ENCODE data around the gene UBE2J2. TPM values are rescaled to one million over a fixed set of nuclear protein-coding genes. Genes with fewer than 3 reads are reported as not detected.

UBE2J2 gene
- total RNA-seq, 1 donor, result 51.4 TPM

DNA sequence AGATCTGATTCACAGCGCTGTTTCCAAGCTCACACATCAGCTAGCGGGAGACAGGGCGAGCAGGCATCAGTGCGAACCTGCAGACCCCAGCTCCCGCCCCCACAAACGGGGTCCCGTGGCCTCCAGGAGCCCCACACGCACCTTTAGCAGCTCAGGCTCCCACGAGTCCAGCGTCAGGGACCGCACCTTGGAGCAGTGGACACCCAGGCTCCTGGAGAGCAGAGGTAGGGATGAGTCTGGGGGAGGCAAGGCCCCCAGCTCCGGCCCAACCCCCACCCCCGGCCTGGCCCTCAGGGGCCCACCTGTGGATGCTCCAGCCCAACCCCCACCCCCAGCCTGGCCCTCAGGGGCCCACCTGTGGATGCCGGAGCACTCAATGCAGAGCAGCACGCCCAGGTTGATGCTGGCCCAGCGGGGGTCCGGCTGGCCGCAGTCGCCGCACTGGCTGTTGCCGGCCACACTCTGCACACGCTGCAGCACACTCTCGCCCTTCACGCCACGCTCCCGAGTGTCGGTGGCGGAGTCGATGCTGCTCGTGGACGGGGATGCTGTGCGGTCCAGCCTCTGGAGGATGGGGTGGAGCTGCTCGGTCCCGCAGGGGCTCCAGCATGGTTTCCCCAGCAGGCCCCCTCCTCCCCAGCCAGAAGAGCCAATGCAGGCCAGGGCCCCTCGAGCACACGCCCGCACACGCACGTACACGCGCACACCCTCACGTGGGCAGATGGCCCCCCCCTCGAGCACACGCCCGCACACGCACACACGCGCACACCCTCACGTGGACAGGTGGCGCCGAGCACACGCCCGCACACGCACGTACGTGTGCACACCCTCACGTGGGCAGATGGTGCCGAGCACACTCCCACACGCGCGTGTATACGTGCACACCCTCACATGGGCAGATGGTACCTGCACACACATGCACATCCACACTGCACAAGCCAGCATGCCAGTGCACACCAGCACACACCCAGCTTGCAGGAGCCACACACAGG is 22.7 kb upstream of the UBE2J2 start:
- no peak for DNase-seq (ENCODE audit: low read depth in 2 of 3, low spot score in 2 of 3)

DNA sequence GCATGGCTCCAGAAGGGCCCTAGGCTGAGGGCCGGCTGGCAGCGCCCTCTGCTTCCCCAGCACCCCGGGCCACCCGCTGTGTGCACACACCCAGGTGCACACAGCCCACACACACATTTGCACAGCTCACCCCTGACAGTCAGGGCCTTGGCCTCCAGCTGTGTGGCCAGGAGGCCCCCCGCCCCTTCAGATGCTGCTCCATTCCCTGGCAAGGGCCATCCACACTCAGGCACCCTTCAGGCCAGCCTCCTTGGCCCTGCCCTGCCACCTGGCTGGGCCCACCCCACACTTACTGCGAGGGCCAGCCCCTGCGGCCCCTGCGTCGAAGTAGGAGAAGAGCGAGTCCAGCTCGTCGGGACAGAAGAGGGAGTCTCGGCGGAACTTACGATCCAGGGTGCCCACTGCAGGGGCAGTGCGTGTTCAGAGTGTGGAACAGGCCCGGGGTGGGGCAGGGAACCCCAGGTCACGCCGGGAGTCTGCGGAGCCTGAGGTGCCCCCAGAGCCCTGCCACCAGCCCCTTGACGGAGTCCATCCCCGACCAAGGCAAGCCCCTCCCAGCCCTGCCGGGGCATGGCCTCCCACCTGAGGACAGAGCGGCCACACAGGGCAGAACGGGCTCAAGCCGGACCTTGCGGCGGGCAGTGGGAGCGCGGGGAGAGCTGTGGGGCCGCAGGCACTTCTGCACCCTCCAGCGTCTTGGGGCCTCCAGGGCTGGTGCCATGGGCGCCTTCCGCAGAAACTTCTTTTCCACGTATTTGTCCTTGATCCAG is 21.7 kb upstream of the UBE2J2 start:
- DNase-seq (ENCODE audit: low read depth in 2 of 3, low spot score in 2 of 3), result no peak

DNA sequence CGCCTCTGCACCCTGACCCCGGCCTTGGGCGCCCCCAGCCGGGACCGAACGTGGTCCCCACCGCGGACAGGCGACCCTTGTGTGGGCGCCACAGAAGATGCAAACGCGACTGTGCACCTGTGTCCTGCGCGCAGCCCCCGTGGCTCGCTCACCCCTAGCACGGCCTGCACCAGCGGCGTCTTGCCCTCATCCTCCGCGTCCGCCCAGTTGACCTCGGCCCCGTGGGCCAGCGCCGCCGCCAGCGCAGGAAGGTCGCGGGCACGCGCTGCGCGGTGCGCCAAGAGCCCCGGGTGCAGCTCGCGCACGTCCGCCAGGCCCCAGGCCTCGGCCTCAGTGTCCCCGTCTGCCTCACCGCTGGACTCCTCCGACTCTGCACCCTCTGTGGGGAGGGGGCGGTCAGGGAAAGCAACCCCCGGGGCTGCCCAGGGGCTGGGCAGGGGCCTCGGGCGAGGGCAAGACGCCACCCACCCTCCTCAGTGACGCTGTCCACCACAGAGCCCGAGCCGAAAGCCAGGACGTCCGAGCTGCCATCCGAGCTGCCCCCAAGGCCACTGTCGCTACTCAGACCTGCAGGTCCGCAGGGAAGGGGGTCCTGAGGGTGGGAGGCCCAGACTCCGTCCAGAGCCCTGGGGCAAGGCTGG is 20.7 kb upstream of the UBE2J2 start:
- DNase-seq (ENCODE audit: low read depth in 2 of 3, low spot score in 2 of 3), result no peak

DNA sequence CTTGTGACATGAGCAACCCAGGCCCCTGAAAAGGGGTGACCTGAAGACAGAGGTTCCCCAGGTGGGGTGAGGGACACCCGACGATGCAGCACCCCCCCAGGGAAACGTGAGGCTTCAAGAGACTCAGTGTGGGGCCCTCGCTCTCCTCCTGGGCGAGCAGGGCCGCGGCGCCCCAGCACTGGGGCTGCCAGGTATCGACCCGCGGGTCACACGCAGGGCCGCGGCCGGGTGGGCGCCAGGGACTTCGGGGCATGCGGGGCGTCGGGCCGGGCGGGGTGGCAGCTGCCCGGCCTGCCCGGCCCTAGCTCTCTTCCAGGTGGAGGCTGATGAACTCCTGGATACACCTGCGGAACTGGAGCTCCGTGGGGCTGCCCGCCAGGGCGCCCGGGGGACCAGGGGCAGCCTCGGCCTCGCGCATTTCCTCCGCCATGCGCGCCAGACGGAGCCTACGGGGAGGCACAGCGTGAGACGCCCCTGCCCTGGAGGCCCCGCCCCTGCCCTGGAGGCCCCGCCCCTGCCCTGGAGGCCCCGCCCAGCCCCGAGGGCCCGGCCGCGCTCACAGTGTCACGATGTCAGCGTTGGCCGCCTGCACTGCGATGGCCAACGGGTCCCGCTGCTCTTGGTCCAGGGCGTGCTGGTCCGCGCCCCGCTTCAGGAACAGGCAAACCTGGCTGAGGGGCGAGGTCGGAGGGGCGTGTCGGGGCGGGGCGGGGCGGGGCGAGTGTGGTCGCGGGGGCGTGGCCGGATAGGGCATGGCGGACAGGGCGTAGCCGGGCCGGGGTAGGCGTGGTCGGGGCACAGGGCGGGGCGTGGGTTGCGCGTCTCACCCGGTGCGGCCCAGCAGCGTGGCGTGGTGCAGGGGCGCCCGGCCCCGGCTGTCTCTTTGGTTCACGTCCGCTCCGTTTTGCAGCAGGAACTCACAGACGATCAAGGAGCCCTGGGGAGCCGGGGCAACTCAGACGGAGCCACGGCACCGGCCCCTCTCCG is 19.9 kb upstream of the UBE2J2 start:
- DNase-seq (ENCODE audit: low read depth in 2 of 3, low spot score in 2 of 3), result no peak

DNA sequence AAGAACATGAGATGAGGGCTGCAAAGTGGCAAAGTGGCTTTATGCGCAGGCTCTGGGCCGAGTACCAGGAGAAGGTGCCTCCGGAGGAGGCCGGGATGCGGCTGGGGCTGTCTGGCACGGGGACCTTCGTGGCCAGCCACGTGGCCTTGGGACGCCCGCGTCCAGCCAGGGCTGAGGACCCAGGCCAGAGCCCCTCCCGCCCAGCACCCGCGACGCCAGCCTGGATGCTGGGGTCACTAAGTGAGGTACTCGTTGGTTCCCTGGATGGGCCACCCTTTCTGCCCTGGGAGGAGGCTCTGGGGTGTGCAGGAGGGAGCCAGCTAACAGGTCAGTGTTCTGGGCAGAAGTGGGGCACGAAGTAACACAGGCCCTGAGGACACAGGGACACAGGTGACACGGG is 19.2 kb upstream of the UBE2J2 start:
- DNase-seq (ENCODE audit: low read depth in 2 of 3, low spot score in 2 of 3), result no peak

DNA sequence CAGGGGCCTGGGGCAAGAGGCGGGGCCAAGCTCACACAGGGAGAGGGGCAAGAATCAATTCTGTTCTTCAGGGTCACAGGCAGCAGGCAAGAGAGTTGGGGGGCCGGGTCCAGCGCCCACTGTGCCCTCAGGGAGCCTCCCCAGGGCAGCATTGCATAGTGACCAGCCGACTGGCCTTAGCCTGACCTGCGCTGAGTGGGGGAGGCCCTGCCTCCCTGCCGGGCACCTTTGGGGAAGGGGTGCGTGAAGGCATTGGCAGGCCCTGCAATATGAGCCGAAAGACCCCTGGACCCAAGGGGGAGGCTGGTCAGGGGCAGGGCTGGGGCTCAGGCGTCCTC is 18.8 kb upstream of the UBE2J2 start:
- no peak for DNase-seq (ENCODE audit: low read depth in 2 of 3, low spot score in 2 of 3)

DNA sequence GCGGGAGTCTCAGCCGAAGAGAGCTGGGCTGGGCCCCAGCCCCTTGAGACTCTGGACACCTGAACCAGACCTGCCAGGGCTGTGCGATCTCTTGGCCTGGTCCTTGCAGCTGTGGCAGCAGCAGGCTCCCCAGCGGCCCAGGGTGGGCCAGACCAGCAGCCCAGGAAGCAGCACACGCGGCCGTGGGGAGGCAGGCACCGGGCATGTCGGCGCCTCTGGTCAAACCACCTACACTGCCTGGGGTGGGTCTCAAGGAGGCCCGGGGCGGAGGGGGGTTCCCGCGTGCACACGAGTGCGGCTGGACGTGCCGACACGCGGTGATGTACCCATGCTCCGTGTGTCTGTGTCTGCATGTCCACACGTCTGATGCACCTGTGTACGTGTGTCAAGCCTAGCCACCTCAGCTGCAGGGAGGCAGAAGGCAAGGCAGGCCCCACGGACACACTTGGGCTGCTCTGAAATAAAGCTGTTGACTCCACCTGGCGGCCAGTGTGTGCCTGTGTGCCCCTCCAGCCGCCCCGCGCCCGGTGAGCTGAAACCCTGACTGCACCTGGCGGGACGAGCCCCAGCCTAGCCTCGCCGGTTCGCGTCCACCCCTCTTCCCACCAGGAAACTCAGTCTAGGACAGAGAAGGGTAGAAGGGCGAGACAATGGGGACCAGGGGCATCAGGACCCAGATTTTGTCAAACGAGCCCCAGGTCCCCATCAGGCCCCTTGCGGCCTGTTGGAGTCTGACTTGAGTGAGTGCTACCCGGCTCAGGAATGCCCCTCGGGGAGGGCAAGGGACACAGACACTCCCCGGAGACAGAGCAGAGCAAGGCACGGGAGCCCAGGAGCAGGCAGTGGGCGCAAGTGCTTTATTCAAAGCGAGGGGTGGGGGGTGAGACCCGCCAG is 18.1 kb upstream of the UBE2J2 start:
- DNase-seq (ENCODE audit: low read depth in 2 of 3, low spot score in 2 of 3), result peak; percentile 48 to 79 (median 62)

DNA sequence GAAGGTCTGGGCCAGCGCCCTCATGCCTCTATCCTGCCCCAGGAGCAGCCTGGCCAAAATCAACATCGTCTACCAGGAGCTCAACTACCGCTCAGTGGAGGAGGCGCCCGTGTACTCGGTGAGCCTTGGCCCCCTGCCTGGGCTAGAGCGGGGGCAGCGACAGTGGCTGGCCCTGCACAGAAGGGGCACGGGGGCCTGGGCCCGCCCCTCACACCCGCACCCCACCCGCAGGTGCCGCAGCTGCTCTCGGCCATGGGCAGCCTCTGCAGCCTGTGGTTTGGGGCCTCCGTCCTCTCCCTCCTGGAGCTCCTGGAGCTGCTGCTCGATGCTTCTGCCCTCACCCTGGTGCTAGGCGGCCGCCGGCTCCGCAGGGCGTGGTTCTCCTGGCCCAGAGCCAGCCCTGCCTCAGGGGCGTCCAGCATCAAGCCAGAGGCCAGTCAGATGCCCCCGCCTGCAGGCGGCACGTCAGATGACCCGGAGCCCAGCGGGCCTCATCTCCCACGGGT is 17.4 kb upstream of the UBE2J2 start:
- DNase-seq (ENCODE audit: low read depth in 2 of 3, low spot score in 2 of 3), result no peak

DNA sequence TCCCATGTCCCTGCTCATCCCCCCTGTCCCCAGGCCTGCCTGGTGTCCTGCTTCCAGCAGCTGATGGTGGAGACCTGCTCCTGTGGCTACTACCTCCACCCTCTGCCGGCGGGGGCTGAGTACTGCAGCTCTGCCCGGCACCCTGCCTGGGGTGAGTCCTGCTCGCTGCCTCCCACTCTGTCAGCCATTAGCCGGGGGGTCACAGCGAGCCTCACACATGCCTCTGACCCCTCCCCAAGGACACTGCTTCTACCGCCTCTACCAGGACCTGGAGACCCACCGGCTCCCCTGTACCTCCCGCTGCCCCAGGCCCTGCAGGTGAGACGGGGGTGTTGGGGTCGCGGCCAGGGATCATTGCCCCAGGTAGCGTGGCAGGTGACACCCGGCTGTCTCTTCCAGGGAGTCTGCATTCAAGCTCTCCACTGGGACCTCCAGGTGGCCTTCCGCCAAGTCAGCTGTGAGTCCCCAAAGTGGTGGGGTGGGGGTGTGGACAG is 16.6 kb upstream of the UBE2J2 start:
- peak in 2 of 3 donors; percentile 41 to 62 for DNase-seq (ENCODE audit: low read depth in 2 of 3, low spot score in 2 of 3)

DNA sequence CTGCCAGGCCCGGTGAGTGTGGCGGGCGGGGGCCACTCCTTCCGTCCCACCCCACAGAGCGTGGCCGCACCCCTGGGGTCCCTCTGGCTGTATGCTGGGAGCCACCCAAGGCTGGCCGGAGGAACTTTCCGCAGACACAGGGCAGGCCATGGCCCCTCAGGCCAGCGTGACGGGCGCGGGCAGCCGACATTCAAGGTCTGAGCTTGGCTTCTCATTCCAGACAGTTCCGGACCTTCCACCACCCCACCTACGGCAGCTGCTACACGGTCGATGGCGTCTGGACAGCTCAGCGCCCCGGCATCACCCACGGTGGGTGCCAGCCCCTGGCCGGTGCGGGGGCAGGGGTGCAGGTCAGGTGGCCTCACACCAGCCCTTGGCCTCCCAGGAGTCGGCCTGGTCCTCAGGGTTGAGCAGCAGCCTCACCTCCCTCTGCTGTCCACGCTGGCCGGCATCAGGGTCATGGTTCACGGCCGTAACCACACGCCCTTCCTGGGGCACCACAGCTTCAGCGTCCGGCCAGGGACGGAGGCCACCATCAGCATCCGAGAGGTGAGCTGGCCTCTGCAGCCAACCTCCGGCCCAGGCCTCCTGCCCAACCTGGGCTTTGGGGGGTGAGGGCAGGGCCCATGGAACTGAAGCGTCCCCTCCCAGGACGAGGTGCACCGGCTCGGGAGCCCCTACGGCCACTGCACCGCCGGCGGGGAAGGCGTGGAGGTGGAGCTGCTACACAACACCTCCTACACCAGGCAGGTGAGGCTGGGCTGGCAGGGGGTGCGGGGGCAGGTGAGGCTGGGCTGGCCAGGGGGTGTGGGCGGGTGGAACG is 13.8 kb upstream of the UBE2J2 start:
- no peak for DNase-seq (ENCODE audit: low read depth in 2 of 3, low spot score in 2 of 3)

DNA sequence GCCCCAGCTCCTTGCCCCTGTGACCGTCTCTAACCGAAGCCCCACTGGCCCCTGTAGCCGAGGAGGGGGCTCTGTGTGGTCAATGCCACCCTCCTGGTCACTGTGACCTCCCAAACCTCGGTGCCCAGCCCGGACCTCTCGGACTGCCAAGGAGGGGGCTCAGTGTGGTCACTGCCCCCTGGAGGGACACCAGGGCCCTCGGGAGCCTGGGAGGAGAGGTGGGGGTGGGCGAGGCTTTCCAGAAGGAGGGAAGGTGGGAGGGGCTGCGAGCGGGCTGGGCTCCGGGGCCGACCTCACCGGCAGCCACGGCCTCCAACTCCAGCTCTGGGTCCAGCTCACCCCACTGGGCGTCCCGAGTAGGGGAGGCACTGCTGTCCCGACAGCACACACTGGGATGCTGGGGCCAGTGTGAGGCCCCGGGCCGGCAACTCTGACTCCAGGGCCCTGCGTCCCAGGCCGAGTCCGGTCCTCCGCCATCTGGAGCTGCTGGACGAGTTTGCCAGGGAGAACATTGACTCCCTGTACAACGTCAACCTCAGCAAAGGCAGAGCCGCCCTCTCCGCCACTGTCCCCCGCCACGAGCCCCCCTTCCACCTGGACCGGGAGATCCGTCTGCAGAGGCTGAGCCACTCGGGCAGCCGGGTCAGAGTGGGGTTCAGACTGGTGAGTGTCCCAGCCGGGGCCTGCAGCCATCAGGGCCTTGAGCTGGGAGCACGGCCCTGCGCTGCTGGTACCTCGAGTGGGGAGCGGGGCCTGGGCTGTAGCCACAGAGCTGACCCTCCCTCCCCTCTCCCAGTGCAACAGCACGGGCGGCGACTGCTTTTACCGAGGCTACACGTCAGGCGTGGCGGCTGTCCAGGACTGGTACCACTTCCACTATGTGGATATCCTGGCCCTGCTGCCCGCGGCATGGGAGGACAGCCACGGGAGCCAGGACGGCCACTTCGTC is 12.9 kb upstream of the UBE2J2 start:
- DNase-seq (ENCODE audit: low read depth in 2 of 3, low spot score in 2 of 3), result no peak

DNA sequence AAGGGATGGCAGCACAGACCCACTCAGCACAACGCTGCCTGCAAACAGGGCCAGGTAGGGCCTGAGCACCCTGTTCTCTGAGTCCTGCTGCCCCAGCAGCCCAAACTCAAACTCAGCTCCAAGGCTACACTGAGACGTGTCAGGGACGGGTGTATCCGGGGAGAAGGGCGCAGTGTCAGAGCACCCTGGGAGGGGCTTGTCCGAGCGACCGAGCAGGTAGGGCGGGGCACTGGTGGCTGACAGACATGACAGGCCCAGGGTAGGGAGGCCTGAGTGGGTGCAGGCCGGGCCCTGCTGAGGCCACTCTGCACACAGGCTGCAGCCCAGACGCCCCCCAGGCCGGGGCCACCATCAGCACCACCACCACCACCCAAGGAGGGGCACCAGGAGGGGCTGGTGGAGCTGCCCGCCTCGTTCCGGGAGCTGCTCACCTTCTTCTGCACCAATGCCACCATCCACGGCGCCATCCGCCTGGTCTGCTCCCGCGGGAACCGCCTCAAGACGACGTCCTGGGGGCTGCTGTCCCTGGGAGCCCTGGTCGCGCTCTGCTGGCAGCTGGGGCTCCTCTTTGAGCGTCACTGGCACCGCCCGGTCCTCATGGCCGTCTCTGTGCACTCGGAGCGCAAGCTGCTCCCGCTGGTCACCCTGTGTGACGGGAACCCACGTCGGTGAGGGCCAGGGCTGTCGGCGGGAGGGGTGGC is 12.1 kb upstream of the UBE2J2 start:
- DNase-seq (ENCODE audit: low read depth in 2 of 3, low spot score in 2 of 3), result no peak

DNA sequence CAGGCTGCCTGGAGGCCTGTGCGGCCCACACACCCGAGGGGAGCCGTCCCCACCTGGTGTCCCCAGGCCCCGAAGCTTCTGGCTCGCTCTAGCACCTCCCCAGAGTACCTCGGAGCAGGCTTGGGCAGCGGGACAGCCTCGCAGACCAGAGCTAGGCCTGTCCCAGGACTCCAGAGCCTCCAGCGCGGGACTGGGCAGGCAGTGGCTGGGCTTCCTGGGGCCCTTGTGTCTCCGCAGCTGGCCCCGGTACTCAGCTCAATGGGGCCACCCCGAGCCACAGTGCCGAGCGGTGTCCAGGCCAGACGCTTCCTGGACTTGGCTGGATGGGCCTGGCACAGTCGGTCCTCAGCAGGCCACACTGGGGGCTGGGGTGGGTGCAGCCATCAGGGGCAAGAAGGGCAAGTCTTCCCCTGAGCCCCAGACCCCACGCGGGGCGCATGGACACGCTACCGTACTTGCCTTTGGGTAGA is 11.5 kb upstream of the UBE2J2 start:
- no peak for DNase-seq (ENCODE audit: low read depth in 2 of 3, low spot score in 2 of 3)

DNA sequence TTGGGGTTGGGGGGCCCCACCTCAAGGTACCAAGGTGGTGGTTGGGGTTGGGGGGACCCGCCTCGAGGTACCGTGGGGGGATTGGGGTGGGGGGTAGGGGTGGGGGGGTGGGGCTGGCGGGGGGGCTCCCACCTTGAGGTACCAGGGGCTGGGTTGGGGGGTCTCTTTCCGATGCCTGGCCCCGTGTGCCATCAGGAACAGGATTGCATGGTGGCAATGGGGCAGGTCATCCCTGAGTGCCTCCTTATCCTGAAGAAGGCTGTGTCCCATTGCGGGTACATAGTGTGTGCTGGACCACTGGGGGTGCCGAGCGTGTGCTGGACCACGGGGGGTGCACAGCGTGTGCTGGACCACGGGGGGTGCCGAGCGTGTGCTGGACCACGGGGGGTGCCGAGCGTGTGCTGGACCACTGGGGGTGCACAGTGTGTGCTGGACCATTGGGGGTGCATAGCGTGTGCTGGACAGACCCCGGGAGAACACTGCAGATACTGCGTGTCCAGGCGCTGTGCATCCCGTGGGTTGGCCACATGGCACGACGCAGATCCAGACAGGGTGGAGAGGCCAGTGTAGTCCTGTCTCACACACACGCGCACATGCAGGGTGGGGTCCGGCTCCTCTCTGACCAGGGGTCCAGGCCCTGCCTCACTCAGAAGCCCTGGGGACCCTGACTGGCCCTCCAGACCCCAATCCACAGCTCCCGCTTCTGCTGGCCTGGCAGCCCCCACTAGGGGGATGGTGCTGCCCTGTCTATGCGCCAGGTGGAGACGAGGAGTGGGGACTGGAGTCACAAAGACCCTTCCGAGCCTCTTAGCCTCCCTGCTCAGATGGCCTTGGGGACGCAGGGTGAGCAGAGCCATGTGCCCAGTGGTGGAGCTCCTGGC is 10.8 kb upstream of the UBE2J2 start:
- DNase-seq (ENCODE audit: low read depth in 2 of 3, low spot score in 2 of 3), result no peak

DNA sequence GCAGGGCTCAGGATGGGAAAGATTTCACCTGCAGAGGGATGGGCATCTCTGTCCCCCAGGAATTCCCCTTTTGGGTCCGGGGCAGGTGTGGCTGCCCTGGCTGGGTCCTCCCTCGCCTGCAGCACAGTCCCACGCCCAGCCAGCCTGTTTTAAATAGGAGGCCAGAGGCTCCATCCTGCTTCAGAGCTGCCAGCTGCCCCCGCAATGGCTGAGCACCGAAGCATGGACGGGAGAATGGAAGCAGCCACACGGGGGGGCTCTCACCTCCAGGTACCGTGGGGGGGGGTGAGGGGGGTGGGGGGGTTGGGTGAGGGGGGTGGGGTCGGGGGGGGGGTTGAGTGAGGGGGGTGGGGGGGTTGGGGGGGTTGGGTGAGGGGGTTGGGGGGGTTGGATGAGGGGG is 10.2 kb upstream of the UBE2J2 start:
- peak in 1 of 3 donors; percentile 22 for DNase-seq (ENCODE audit: low read depth in 2 of 3, low spot score in 2 of 3)
